Loucy (cell line): ENCODE results near the gene SFRP2.
A peak's percentile ranks its signal among the peaks of the same experiment; 100 is the strongest.

Source experiments
- H2AFZ ChIP-seq: fragments of 200-600 bp; sonication (generic); 2 replicates; pipeline ENCODE4 v1.6.0; 2016; ENCODE audit warnings: antibody characterized with exemption, mild to moderate bottlenecking, low read length, moderate library complexity
- H3F3A ChIP-seq: fragments of 200-600 bp; 2 replicates; pipeline ENCODE4 v1.6.0; 2016; ENCODE audit warnings: antibody characterized with exemption, low read depth, mild to moderate bottlenecking
- H3K27me3 ChIP-seq: fragments of 200-600 bp; sonication (generic); 2 replicates; pipeline ENCODE4 v1.6.1; 2014; ENCODE audit warnings: low read length, mild to moderate bottlenecking; ENCODE audit not compliant: insufficient read depth, poor library complexity, severe bottlenecking
- H3K36me3 ChIP-seq: fragments of 200-600 bp; sonication (generic); 2 replicates; pipeline ENCODE4 v1.6.1; 2016; ENCODE audit warnings: low read length; ENCODE audit not compliant: insufficient read depth
- H3K4me1 ChIP-seq: fragments of 200-600 bp; sonication (generic); 2 replicates; pipeline ENCODE4 v1.5.1; 2014; ENCODE audit warnings: low read length, mild to moderate bottlenecking; ENCODE audit not compliant: insufficient read depth, poor library complexity, severe bottlenecking
- H3K4me2 ChIP-seq: fragments of 200-600 bp; sonication (generic); 2 replicates; pipeline ENCODE4 v1.6.0; 2014; ENCODE audit warnings: antibody characterized with exemption, low read length, low read depth, mild to moderate bottlenecking; ENCODE audit not compliant: poor library complexity, severe bottlenecking
- H3K4me3 ChIP-seq: fragments of 200-600 bp; sonication (generic); 2 replicates; pipeline ENCODE4 v1.5.1; 2014; ENCODE audit warnings: low read length, mild to moderate bottlenecking, mixed read lengths; ENCODE audit not compliant: poor library complexity, severe bottlenecking
- H3K79me2 ChIP-seq: fragments of 200-600 bp; sonication (generic); 2 replicates; pipeline ENCODE4 v1.6.1; 2014; ENCODE audit warnings: low read length; ENCODE audit not compliant: insufficient read depth
- H3K9ac ChIP-seq: fragments of 200-600 bp; sonication (generic); 2 replicates; pipeline ENCODE4 v1.6.0; 2014; ENCODE audit warnings: mild to moderate bottlenecking, low read depth, low read length, moderate library complexity; ENCODE audit not compliant: poor library complexity, severe bottlenecking
- H3K9me2 ChIP-seq: fragments of 200-600 bp; sonication (generic); replicated peaks from 2 replicates; pipeline ENCODE4 v1.6.1; 2016; ENCODE audit warnings: low read depth, low read length, mixed read lengths
- H3K9me3 ChIP-seq: fragments of 200-600 bp; sonication (generic); 2 replicates; pipeline ENCODE4 v1.6.1; 2014; ENCODE audit warnings: mild to moderate bottlenecking, antibody characterized with exemption, low read length, low read depth; ENCODE audit not compliant: insufficient read depth
- H4K20me1 ChIP-seq: fragments of 200-600 bp; sonication (generic); 2 replicates; pipeline ENCODE4 v1.6.0; 2014; ENCODE audit warnings: antibody characterized with exemption, low read length, mild to moderate bottlenecking; ENCODE audit not compliant: insufficient read depth, poor library complexity, severe bottlenecking
- EZH2phosphoT487 ChIP-seq: fragments of 200-600 bp; IDR thresholded peaks from 2 replicates; pipeline ENCODE4 v1.6.1; 2018; ENCODE audit warnings: antibody characterized with exemption, mild to moderate bottlenecking, moderate library complexity, borderline replicate concordance
- TF ChIP-seq, protein P1 (sequence below): fragments of 200-600 bp; sonication (generic); conservative IDR thresholded peaks from 2 replicates; pipeline ENCODE4 v1.5.1; 2014; ENCODE audit warnings: mild to moderate bottlenecking, antibody characterized with exemption, low read length

The SFRP2 gene

DNA sequence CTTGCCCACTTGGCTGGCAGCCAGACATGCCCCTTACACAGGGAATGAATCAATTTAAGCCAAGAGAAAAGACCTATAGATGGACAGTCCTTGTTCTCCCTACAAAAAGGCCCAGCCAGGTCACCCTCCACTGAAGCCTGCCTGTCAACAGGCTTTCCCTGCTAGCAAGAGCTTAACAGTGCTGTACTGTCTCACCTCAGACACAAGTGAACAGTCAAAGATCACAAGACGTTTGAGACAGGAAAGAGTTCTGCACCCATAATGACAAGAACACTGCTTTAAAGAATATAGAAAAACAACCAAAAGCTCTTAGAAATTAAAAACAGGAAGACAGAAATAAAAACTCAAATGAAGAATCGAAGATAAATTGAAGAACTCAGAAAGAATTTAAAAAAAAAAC lies 33.7 kb downstream of the SFRP2 start:
- TF ChIP-seq, protein P1, sequence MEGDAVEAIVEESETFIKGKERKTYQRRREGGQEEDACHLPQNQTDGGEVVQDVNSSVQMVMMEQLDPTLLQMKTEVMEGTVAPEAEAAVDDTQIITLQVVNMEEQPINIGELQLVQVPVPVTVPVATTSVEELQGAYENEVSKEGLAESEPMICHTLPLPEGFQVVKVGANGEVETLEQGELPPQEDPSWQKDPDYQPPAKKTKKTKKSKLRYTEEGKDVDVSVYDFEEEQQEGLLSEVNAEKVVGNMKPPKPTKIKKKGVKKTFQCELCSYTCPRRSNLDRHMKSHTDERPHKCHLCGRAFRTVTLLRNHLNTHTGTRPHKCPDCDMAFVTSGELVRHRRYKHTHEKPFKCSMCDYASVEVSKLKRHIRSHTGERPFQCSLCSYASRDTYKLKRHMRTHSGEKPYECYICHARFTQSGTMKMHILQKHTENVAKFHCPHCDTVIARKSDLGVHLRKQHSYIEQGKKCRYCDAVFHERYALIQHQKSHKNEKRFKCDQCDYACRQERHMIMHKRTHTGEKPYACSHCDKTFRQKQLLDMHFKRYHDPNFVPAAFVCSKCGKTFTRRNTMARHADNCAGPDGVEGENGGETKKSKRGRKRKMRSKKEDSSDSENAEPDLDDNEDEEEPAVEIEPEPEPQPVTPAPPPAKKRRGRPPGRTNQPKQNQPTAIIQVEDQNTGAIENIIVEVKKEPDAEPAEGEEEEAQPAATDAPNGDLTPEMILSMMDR: no peak
- no peak for TF ChIP-seq EZH2phosphoT487
- Histone ChIP-seq H3K4me2 (no peak overlapping the region), H3K4me3 (no peak overlapping the region), H4K20me1 (no peaks in the 10 kb centered on the region), H3K79me2 (no peaks in the 10 kb centered on the region), H2AFZ (no peak overlapping the region), H3K27me3 (no peaks in the 10 kb centered on the region), H3K9ac (no peak overlapping the region), H3K9me3 (no peaks in the 10 kb centered on the region), H3K36me3 (no peaks in the 10 kb centered on the region), H3F3A (no peaks in the 10 kb centered on the region), H3K9me2 (no peaks in the 10 kb centered on the region), H3K4me1 (no peaks in the 10 kb centered on the region)

DNA sequence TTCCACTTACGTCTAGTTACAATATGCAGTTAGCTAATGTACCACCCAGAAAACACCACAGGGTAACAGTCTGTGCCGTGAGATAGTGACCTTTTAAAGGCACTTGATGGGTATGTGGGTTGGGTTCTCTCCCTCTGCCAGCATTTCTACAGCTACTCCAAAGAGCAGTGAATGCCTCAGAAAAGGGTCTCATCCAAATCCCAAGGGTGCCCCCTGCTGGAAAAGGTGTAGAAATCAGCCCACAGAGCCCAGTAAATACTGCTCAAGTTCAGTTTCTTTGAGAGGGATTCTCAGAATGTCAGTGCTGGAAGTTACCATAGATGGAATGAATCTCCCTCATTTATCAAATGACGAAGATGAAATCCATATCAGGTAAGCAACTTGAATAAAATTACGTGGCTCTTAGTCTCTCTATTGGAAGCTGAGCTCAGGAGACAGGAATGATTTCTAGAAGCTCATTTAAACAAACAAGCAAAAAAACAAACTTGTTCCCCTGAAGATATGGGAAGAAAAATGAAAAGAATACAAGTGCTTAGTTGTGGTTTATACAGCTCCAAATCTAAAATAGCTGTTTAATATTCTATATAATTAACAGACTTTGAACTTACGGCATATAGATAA lies 38.6 kb downstream of the SFRP2 start:
- no peaks in the 10 kb centered on the region for H3K9me3 ChIP-seq
- no peaks in the 10 kb centered on the region for H3K79me2 ChIP-seq
- no peak overlapping the region for H3K4me3 ChIP-seq
- no peaks in the 10 kb centered on the region for H3K36me3 ChIP-seq
- H2AFZ ChIP-seq: no peak overlapping the region
- no peak for TF ChIP-seq EZH2phosphoT487
- TF ChIP-seq, protein P1: peak; percentile 97
- peaks cover 3% of the 10 kb centered on the region for H3K4me1 ChIP-seq
- no peaks in the 10 kb centered on the region for H3K9me2 ChIP-seq
- no peaks in the 10 kb centered on the region for H4K20me1 ChIP-seq
- no peak overlapping the region for H3K4me2 ChIP-seq
- H3F3A ChIP-seq: no peaks in the 10 kb centered on the region
- H3K9ac ChIP-seq: no peak overlapping the region
- no peaks in the 10 kb centered on the region for H3K27me3 ChIP-seq

DNA sequence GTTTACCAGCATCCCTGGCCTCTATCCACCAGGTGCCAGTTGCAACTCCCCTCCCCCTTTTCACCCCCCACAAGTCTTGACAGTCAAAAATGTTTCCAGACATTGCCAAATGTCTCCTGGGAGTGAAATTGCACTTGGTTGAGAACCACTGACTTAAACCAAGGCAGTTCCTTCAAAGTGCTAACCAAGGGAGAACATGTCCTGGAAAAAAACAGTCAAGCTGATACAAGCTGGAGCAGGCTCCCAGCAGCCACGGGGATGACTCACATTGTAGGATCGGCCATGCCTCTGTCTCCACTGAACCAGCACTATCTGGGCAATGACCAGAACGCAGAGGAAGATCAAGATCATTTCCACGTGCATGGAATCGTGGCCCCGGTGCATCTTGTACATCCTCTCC lies 40.5 kb downstream of the SFRP2 start:
- Histone ChIP-seq H3K4me1 (peaks cover 3% of the 10 kb centered on the region), H4K20me1 (no peaks in the 10 kb centered on the region), H3K4me3 (no peak overlapping the region), H2AFZ (no peak overlapping the region), H3K27me3 (no peaks in the 10 kb centered on the region), H3K4me2 (no peak overlapping the region), H3K79me2 (no peaks in the 10 kb centered on the region), H3K9me2 (no peaks in the 10 kb centered on the region), H3K36me3 (no peaks in the 10 kb centered on the region), H3F3A (no peaks in the 10 kb centered on the region), H3K9ac (no peak overlapping the region), H3K9me3 (no peaks in the 10 kb centered on the region)
- TF ChIP-seq, protein P1: no peak
- TF ChIP-seq EZH2phosphoT487: no peak
